GM19468 (cell line): ENCODE data around the gene MEIG1.
"Not testable (repeated sequence)": the region's sequence is repeated elsewhere in the genome, so short reads cannot be mapped to it uniquely, and the experiment has no call there.

Experiments used
- ATAC-seq: cut with Tn5 transposase; IDR thresholded peaks from one replicate; pipeline ENCODE4 v1.9.1; 2021; ENCODE audit warnings: mild to moderate bottlenecking, moderate library complexity, moderate number of reproducible peaks; ENCODE audit not compliant: unreplicated experiment; ENCODE audit errors: extremely low read depth

The MEIG1 gene

GRCh38 chr10:14954001-14954770 lies 5.0 kb upstream of the MEIG1 start, which contains the start of gene DCLRE1C:
Gene DCLRE1C, minus strand, starts transcription at chr10:14954096. Its CDS starts 86 bp downstream, at chr10:14954010.
- ATAC-seq = peak; percentile 73

GRCh38 chr10:14954934-14955333 lies 4.3 kb upstream of the MEIG1 start:
- no peak for ATAC-seq

DNA sequence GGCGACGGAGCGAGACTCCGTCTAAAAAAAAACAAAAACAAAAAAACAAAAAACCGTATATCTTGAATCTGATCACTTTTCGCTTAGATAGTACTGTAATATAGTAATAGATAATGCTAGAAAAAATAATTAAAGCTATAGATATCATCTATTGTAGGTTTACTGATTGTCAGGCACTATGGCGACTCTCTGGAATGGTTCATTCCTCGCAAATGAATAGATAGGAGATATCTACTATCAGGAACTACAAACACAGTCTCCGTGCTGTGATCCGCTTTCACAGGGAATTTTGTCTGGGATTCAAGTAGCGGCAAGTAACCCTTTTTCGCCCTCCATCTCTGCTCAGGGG lies 342 bp upstream of the MEIG1 start:
- ATAC-seq = no peak

DNA sequence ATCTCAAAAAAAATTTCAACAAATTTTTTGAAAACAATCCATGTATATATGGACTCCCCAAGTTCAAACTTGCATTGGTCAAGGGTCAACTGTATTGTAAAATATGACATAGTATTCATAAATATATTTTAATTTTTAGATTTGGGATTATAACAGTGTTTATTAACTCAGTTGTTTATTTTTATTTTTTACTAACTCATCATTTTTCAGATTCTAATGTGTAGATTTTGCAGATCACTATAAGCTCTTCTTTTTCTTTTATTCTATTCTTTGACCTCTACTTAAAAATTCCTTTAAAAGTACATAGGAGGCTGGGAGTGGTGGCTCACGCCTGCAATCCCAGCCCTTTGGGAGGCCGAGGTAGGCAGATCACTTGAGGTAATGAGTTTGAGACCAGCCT lies 8.7 kb downstream of the MEIG1 start:
- ATAC-seq = no peak

GRCh38 chr10:14971867-14972448 lies 12.8 kb downstream of the MEIG1 start:
- no peak for ATAC-seq

DNA sequence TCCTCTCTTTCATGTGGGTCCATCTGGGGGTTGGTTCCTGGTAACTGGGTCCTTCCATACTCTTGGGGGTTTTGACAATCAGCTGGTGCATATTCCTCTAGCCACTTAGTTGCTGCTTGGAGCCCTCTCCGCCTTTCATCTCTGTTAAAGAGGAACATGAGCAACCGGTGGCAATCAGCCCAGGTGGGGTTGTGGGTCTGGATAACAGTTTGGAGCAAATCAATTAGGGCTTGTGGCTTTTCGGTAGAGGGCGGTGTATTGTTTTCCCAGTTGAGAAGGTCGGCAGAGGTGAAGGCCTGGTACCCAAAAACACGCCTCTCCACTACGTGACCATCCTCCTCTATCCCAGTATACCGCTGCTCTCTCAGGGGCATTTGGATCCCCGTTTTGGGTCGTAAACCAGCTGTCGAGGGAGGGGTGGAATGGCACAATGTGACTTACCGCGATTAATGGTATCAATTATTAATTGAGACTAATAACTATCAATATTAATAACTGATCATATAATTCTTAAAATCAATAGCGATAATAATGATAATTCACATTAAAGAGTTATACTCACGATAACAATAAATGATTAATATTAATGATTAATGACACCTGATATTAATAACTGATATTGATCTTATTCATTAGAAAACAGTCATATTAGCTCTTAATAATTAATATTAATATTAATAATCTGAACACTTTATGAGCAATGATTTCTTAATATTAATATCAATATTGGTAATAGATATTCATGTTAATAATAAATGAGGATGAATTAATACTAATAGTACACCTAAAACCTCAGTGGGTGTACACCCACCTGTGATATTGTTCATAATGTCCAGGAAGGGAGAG lies 15.2 kb downstream of the MEIG1 start:
- ATAC-seq = not testable (repeated sequence)

DNA sequence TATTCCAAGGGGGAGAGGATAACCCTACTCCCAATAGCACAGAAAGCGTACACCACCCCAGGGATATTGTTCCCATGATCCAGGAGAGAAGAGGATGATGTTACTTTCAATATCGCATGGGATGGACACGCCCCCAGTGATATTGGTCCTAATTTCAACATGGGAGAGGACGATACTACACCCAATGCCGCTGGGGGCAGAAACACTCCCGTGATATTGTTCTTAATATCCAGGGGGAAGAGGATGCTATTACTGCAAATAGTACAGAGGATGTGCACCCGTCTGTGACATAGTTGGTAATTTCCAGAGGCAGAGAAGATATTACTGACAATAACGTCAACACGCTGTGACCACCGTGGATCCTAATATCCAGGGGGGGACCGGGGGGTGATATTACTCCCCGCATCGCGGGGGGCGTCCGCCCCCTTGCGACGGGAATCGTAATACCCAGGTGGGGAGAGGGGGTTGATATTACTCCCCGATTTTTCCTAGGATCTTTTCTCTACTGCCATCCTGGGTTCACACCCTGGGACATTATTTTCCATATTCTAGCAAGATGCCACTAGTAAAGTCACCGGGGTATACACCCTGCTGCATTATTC lies 16.6 kb downstream of the MEIG1 start:
- no peak for ATAC-seq

GRCh38 chr10:14982744-14983143 lies 23.6 kb downstream of the MEIG1 start:
- ATAC-seq = no peak

- ATAC-seq = not testable (repeated sequence)
Observed at GRCh38 chr10:14989552-14989951, 30.4 kb downstream of the MEIG1 start.

DNA sequence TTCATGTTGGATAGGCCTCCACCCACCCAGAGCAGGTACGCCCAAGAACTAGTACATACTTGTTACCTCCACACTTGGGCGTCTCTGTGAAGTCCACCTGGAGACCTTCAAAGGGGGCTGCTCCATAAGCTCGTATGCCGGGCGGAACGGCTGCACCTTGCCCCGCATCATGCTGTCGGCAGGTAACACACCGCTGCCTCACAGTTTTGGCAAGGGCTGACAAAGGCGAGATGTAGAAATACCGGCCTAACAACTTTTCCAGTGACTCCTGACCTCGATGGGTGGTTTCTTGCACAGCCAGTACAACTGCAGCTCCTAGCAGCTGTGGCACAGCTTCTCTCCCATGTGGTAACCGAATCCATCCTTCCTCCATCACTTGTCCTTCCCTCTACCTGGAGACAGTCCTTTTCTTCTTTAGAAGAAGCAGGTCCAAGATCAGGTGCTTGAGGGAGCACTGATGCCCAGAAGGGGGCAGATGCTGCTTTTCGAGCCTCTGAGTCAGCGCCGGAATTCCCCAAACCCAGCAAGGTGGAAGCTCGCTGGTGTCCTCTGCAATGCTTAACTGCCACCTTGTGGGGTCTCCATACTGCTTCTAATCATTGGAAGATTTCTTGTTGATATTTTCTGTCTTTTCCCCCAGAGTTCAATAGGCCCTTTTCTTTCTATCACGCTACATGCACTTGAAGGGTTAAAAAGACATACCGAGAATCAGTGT lies 32.0 kb downstream of the MEIG1 start:
- ATAC-seq = not testable (repeated sequence)

- not testable (repeated sequence) for ATAC-seq
Observed at GRCh38 chr10:14992336-14992735, 33.1 kb downstream of the MEIG1 start.

DNA sequence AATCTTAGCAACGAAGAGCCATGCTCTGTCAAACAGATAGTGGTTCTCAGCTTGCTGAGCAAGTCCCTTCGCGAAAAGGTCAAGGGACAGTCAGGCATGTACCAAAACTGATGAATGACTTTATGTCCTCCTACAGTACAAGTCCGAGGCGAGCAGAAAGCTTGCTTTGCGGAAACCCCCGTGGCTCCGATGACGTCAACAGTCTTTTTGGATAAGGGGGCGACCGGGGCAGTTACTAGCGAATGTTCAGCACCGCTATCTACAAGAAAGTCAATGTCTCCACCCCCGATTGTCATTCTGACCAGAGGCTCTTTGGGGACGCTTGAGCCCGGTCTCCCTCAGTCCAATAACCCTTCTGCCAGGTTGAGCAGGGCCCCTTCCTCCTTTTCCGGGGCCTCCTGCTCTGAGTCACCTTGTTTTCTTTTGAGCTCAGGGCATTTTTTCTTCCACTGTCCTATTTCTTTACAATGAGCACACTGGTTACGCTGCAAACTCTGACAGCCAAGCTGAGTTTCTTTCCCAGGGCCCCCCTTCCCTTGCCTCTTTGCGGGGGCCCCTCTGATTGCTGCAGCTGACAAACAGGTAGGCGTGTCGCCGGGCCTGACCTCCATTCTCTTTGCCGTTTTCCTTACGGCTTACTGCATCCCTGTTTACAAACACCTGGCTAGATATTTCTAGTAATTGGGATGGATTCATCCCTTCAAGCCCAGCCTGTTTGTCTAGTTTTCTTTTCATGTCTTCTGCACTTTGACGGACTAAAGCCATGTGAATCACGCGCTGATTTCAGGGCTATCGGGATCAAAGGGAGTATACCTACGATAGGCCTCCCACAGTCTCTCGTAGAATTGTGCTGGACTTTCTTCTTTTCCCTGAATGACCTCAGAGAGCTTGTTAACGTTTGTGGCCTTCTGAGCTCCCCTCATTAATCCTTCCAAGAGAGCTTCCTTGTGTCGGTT lies 34.6 kb downstream of the MEIG1 start:
- not testable (repeated sequence) for ATAC-seq

DNA sequence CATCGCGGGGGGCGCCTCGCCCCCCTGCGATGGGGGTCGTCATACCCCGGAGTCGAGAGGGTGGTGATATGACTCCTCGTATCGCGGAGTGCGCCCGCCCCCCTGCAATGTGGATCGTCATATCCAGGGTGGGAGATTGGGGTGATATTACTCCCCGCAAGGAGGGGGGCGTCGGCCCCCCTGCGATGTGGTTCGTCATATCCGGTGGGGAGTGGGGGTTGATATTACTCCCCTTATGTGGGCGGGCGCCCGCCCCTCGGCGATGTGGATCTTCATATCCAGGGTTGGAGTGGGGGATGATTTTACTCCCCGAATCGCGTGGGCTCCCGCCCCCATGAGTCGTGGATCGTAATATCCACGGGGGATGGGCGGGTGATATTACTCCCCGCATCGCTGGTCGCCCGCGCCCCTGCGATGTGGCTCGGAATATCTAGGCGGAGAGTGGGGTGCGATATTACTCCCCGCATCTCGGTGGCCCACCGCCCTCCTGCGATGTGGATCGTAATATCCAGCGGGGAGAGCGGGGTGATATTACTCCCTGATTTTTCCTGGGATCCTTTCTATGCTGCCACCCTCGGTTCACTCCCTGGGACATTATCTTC lies 36.9 kb downstream of the MEIG1 start:
- no peak for ATAC-seq

GRCh38 chr10:15013530-15013929 lies 54.3 kb downstream of the MEIG1 start:
- not testable (repeated sequence) for ATAC-seq

DNA sequence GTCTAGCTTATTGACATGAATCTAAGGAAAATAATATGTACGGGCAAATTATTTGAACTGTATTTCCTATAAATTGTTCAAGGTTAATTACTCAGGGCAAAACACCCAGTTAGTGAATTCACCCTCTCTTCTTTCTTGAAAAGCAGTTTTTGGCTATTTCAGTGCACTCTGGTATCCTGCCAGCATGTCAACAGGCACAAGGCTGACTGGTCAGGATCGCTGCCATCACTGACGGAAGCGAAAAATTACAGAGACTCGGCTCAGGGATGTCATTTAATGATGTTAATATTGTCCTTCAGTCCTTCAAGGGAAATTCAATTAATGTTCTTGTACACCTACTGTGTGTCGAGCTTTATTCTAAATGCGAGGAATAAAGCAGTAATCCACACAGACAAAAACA lies 56.3 kb downstream of the MEIG1 start:
- ATAC-seq = no peak

- not testable (repeated sequence) for ATAC-seq
Observed at GRCh38 chr10:15020966-15021365, 61.8 kb downstream of the MEIG1 start.
